Activated B cell treated with CpG ODN at 0.5 μM for 24 hours (primary cell): ENCODE measurements around the gene GALM. TPM values are rescaled to one million over a fixed set of nuclear protein-coding genes. Genes with fewer than 3 reads are reported as not detected.

Source experiments
- ATAC-seq: fragments of 200-7000 bp; cut with Tn5 transposase; one replicate; pipeline ENCODE4 v1.10.0; 2021; ENCODE audit warnings: low read depth, mild to moderate bottlenecking, moderate library complexity
- CTCF ChIA-PET: fragments of 350-600 bp; sonication (Branson Sonifier 250); formaldehyde crosslinking; loops from one replicate; lab custom pipeline; 2021; ENCODE audit warnings: antibody characterized with exemption; lab: Charles Lee
- POLR2A ChIA-PET: fragments of 350-600 bp; sonication (Branson Sonifier 250); formaldehyde crosslinking; loops from one replicate; lab custom pipeline; 2021; ENCODE audit warnings: antibody characterized with exemption; lab: Charles Lee
- DNase-seq: peaks from one replicate; pipeline ENCODE4 v3.0.0; 2022
- H3K27ac Mint-ChIP-seq: one replicate; pipeline ENCODE4 v1.8.0; 2020; ENCODE audit warnings: mixed read lengths
- H3K27me3 Mint-ChIP-seq: one replicate; pipeline ENCODE4 v1.8.0; 2021; ENCODE audit warnings: mixed read lengths
- H3K36me3 Mint-ChIP-seq: one replicate; pipeline ENCODE4 v1.8.0; 2021; ENCODE audit warnings: low read depth, mixed read lengths
- H3K4me1 Mint-ChIP-seq: one replicate; pipeline ENCODE4 v1.8.0; 2021; ENCODE audit warnings: mixed read lengths
- H3K4me3 Mint-ChIP-seq: one replicate; pipeline ENCODE4 v1.8.0; 2020; ENCODE audit warnings: mild to moderate bottlenecking, mixed read lengths
- H3K9me3 Mint-ChIP-seq: one replicate; pipeline ENCODE4 v1.8.0; 2020; ENCODE audit warnings: mixed read lengths
- CTCF ChIP-seq: fragments of 200-600 bp; IDR thresholded peaks from one replicate; pipeline ENCODE4 v1.8.0; 2022; ENCODE audit warnings: antibody characterized with exemption, mild to moderate bottlenecking
- intact Hi-C: fragments of 100-400 bp; cut with micrococcal nuclease; formaldehyde crosslinking; loops from one replicate; pipeline ENCODE4 v1.15.1; 2024
- total RNA-seq: library from RNA; stranded (reverse); gene quantifications from 2 replicates; pipeline ENCODE4 v1.2.3, GENCODE V29; 2022

The GALM gene
- total RNA-seq, 1 donor from 2014 or later, result 5.4 TPM

- no peak overlapping the region for H3K27ac Mint-ChIP-seq
Observed at GRCh38 chr2:38653715-38654527, 12.0 kb upstream of the GALM start.

GRCh38 chr2:38654528-38655381, 11.2 kb upstream of the GALM start:
- H3K27ac Mint-ChIP-seq, result no peak overlapping the region
- no peak overlapping the region for H3K4me3 Mint-ChIP-seq
- ChIA-PET CTCF (interaction anchor here (2.6 kb wide), 1 partner anchor 73 kb away, joined by 8 read pairs; no protein-coding TSS in a partner anchor), POLR2A (no interaction called here)
- no peak for TF ChIP-seq CTCF
- peaks cover 13% of the 10 kb centered on the region for H3K4me1 Mint-ChIP-seq
- H3K9me3 Mint-ChIP-seq, result no peaks in the 10 kb centered on the region
- no peak for DNase-seq
- no peaks in the 10 kb centered on the region for H3K36me3 Mint-ChIP-seq
- H3K27me3 Mint-ChIP-seq, result peaks cover 11% of the 10 kb centered on the region
- intact Hi-C loops, result loop anchor here (5.0 kb wide), 1 partner anchor 52 kb away; the partner anchor contains the start of gene HNRNPLL
- no peak for ATAC-seq

More at GRCh38 chr2:38653715-38654527, 12.0 kb upstream of the GALM start:
- Mint-ChIP-seq H3K36me3 (no peaks in the 10 kb centered on the region), H3K27me3 (peaks cover 7% of the 10 kb centered on the region), H3K4me1 (peaks cover 13% of the 10 kb centered on the region), H3K9me3 (no peaks in the 10 kb centered on the region), H3K4me3 (no peak overlapping the region)
- TF ChIP-seq CTCF, result no peak
- DNase-seq, result no peak
- ChIA-PET POLR2A (interaction anchor here (0.7 kb wide), 1 partner anchor 41 kb away, joined by 5 read pairs; no protein-coding TSS in a partner anchor), CTCF (interaction anchor here (2.6 kb wide), 1 partner anchor 72 kb away, joined by 8 read pairs; no protein-coding TSS in a partner anchor)
- peak; percentile 42 for ATAC-seq
- intact Hi-C loops, result loop anchor here (5.0 kb wide), 1 partner anchor 52 kb away; the partner anchor contains the start of gene HNRNPLL

- POLR2A ChIA-PET, result no interaction called here
- Mint-ChIP-seq H3K4me1 (peaks cover 13% of the 10 kb centered on the region), H3K9me3 (no peaks in the 10 kb centered on the region), H3K27ac (no peak overlapping the region), H3K4me3 (no peak overlapping the region), H3K36me3 (no peaks in the 10 kb centered on the region), H3K27me3 (peaks cover 8% of the 10 kb centered on the region)
- no peak for DNase-seq
- CTCF ChIA-PET, result no interaction called here
- ATAC-seq, result no peak
- no peak for TF ChIP-seq CTCF
- intact Hi-C loops, result no loop called here
Observed at GRCh38 chr2:38655441-38655840, 10.5 kb upstream of the GALM start.

GRCh38 chr2:38656866-38657480, 8.9 kb upstream of the GALM start:
- no peak for TF ChIP-seq CTCF
- Mint-ChIP-seq H3K27me3 (peaks cover 8% of the 10 kb centered on the region), H3K27ac (no peak overlapping the region), H3K36me3 (no peaks in the 10 kb centered on the region), H3K9me3 (no peaks in the 10 kb centered on the region), H3K4me1 (peaks cover 13% of the 10 kb centered on the region), H3K4me3 (no peak overlapping the region)
- CTCF ChIA-PET, result no interaction called here
- POLR2A ChIA-PET, result no interaction called here
- DNase-seq (no peak), ATAC-seq (no peak)
- intact Hi-C loops, result no loop called here
